Stimulated activated CD8-positive, alpha-beta memory T cell treated with anti-CD3 and anti-CD28 coated beads, Interleukin-12 subunit alpha, Interleukin-12 subunit beta, amount 100 ng/mL, for 24 hours (primary cell): ENCODE results near the gene UQCRC1.

ENCODE experiments used
- DNase-seq: peaks from one replicate; pipeline ENCODE4 v3.0.0-alpha.2; 2020; ENCODE audit errors: extremely low read depth

UQCRC1 gene

GRCh38 chr3:48572517-48572916 is 36.9 kb downstream of the UQCRC1 start:
- DNase-seq = no peak

DNA sequence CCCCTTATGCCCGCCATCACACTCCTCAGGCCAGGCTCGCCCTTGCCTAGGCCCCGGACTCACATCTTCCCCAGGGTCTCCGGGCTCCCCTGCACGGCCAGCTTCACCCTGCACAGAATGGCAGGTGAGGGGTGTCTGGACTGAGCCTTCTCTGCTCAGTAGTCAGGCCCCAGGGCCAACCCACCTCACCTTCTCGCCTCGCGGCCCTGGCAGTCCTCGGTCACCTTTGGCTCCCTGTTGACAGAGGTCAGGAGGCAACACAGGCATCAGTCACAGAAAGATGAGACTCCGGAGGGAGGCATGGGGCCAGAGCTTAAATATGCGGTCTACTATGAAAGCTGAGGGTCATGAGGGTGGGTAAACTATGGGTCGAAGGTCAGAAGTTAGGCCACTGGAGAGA is 37.5 kb downstream of the UQCRC1 start:
- DNase-seq = no peak

GRCh38 chr3:48569808-48570450 is 39.5 kb downstream of the UQCRC1 start:
- no peak for DNase-seq

DNA sequence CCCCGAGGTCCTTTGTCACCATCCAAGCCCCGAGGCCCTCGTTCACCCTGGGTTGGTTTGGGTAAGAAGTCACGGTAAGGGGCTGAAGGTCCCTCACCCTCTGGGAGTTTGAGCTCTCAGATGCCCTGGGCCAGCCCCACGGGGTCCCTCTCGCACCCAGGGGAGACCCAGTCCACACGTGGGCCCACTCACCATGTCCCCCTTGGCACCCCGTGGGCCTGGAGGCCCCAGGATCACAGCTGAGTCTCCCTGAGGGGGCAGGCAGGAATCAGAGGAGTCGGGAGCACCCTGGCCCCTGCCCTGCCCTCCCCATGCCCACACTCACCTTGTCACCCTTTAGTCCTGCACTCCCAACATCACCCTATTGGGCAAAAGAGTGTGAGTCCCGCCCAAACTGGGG is 40.0 kb downstream of the UQCRC1 start:
- DNase-seq = no peak

- DNase-seq = no peak
These were observed 41.0 kb downstream of the UQCRC1 start for GRCh38 chr3:48568476-48568875.

GRCh38 chr3:48567500-48567899 is 41.9 kb downstream of the UQCRC1 start:
- DNase-seq = no peak

GRCh38 chr3:48567090-48567489 is 42.4 kb downstream of the UQCRC1 start:
- DNase-seq = no peak

DNA sequence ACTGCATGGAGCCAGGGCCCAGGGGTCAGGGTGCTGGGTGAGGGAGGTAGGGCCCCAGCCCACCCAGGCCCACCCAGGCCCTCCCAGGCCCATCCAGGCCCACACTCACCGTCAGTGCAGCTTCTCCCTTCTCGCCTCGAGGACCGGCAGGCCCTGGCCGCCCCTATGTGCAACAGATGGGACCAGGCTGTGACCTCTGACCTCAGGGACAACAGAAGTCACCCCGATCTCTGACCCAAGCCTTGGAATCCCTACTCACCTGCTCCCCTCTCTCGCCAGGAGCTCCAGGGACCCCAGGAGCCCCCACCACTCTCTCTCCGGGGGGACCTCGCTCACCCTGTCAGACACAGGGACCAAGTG is 43.1 kb downstream of the UQCRC1 start:
- no peak for DNase-seq

GRCh38 chr3:48565591-48566400 is 43.6 kb downstream of the UQCRC1 start:
- DNase-seq = no peak

DNA sequence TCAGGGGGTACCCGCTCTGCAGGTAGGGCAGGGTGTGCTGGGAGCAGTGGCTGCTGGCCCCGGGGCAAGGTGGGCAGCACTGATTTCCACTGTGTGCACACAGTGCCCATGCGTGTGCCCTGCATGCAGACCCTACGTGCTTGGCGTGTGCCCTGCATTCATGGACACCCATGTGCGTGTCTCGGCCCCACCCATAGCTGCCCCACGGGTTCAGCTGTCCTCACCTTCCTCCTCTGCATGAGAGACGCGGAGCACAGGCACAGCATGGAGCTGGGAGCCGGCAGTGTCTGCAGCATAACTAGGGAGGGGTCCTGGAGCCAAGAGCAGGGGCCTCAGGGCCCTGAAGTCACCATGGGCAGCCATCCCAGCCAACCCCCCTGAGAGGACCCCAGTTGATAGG is 44.3 kb downstream of the UQCRC1 start:
- DNase-seq = no peak

DNA sequence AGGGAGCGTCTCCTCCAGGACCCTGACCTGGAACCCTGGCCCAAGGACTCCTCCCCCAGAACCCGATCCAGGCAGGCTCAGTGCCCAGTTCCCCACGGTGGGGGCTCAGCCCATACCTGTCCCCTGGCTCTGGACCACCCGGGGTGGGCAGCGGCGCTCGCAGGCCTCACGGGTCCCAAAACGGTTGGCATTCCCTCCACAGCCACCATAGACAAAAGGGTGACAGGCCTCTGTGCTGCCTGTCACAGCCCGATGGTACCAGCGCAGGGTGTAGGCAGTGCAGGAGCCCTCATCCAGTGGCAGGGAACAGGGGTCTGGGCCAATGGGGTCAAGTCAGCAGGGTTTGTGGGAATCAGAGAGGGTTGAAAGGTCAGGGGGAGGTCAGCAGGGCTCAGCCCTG is 44.8 kb downstream of the UQCRC1 start:
- DNase-seq = no peak

DNA sequence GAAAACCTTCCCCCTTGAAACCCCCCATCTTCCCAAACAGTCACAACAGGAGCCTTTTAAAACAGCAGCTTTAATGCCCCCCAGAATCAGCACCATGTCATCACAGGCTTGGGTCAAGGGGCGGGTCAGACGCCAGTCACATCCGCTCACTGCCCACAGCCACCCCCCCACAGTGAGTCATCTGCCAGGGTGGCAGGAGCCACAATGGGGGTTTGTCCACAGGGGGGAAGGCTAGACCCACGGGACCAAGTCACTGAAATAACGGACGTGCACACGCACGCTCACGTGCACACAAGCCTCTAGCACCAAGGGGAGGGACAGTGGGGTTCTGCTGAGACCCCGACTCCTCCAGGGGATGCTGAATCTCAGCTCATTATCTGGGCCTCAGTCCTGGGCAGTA is 45.4 kb downstream of the UQCRC1 start:
- no peak for DNase-seq

GRCh38 chr3:48563382-48563918 is 46.0 kb downstream of the UQCRC1 start, which contains the start of gene UCN2:
Gene UCN2 (minus strand): TSS chr3:48563781. CDS start chr3:48563124, 657 bp downstream.
- no peak for DNase-seq

GRCh38 chr3:48562367-48563095 is 46.9 kb downstream of the UQCRC1 start:
- no peak for DNase-seq

GRCh38 chr3:48561045-48561736 is 48.3 kb downstream of the UQCRC1 start:
- no peak for DNase-seq

GRCh38 chr3:48560648-48561018 is 48.8 kb downstream of the UQCRC1 start:
- no peak for DNase-seq

DNA sequence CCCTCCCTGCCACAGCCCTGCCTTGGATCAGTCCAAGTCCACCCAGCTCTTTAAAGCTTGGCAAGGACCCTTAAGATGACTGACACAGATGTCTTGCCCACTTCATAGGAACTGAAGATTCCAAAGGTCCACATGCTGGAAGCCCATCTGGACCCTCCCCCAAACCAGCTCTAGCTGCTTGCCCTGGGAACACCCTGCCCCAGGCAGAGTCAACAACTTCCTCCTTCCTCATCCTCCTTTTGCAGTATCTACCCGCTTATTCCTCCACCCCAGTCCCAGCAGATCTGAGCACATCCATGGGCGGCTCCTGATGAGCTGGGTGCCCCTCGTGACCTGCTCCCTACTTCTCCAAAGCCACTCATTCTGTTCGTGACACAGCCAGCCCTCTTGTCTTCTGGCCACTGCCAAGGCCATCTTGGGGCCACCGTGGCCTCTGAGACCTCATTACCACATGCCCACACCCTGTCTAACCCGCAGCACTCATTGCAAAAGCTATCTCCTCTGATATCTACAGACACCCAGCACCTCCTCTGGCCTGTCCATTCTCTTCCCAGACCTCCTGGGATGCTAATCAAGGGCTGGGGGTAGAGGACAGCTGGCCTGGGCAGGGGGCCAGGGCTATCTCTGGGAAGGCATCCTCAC is 50.8 kb downstream of the UQCRC1 start:
- no peak for DNase-seq

DNA sequence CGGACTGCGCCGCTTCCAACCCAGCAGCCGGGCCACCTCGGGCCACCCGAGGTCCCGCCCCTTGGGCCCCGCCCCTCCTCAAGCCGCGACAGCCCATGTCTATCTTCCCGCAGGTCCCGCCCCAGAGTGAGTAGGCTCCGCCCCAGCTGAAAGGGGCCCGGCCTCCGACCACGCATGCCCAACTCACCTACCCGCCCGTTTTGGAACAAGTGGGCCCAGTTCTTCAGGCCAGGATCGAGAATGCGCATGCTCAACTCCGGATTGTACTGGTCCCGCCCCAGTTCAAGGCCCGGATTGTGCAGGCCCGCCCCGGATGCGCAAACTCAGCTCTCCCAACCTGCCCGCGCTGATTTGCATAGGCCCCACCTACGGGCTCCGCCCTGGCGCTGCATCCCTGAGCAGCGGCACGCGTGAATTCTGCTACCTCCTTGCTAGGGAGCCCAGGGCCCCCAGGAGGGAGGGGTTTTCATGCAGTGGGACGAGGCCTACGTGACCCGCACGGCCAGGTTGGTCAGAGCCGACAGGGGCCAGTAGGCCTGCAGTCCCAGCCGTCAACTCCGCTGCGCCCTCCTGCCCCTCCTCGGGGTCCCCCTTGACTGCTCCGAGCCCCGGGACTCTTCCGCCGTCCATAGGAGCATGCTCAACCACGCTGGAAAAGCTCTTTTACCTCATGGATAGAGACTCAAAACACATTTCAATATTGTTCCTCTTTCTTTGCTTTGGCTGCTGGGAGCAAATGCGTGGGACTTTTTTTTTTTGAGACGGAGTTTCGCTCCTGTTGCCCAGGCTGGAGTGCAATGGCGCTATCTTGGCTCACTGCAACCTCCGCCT is 52.4 kb downstream of the UQCRC1 start, which contains the start of gene PFKFB4:
Gene PFKFB4 (minus strand): TSS at position 8 of the 831 bp plus-strand sequence. CDS start 26 bp downstream, outside the sequence.
- peak; percentile 95 for DNase-seq

DNA sequence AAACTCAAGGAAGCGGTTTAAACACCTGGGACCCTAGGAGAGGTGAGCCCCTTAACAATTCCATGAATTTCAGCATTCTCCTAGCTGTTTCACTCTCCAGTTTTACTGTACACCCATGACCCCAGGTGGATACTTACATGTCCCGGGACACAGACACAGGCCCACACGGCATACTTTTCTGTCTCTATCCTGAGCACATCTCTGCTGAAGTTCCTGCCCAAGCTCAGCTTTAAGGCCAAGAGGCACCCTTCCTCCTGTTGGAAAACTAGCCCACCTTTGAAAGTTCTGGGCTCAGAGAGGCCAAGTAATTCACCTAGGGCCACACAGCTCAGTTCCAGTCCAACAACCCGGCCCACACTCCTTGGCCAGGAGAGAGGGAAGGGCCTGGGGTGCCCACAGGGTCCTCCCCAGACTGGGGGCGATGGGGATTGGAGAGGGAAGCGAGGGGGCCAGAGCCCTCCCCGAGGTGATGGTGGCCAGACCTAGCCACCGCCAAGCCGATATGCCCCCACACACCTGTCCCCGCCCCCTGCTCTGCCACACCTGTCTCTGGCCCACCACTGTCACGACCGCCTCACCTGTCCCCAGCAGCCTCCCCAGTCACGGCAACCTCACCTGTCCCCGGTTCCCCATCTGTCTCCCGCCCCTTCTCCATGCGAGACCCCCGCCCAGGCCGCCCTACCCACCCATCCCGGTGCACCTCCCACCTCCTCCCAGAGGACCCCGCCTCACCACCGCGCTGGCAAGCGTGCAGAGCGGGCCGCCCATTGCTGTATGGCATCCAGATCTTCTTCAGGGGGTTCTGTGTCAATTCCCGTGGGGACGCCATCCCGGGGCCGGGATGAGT is 53.3 kb downstream of the UQCRC1 start:
- DNase-seq = no peak
